ENCODE results near the gene IL16. TPM values are rescaled to one million over a fixed set of nuclear protein-coding genes. Genes with fewer than 3 reads are reported as not detected.

The IL16 gene
- total RNA-seq, 1 experiment from 2014 or later: not detected

DNA sequence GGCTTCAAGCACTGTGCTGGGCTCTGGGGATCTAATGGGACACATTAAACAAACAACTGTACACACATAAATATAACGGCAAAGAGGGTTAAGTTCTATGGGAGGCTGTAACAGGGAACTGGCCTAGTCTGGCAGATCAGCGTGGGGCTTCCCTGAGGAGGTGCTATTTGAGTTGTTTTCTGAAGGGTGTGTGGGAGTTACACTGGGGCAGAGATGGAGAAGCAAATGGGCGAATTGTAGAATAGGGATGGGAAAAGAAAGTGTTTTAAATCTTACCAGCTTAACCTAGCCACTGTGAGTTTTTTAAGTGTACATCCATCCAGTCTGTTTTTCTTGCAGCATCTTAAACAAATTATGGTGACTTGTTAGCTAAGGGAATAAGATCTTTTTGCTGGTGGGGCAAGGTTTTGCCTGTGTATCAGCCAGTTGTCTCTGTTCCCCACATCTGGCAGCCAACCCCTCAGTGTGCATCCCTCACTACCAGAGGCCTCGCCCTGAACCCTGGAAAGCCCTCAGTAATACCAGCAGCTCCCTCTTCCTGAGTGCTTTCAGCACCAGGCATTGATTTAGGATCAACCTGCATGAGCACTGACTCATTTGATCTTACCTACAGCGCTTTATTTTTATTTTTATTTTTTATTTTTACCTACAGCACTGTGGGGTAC is 10.9 kb upstream of the IL16 start:
- CTCF ChIA-PET: no interaction called here
- intact Hi-C loops (cut with micrococcal nuclease; ENCODE audit: unreplicated experiment): no loop called here
- Mint-ChIP-seq H3K27me3 (ENCODE audit: unreplicated experiment) (peaks cover 88% of the 10 kb centered on the region), H3K27ac (ENCODE audit: unreplicated experiment) (no peak overlapping the region), H3K9me3 (ENCODE audit: low read depth, unreplicated experiment) (no peaks in the 10 kb centered on the region), H3K36me3 (ENCODE audit: insufficient read depth, unreplicated experiment) (no peaks in the 10 kb centered on the region), H3K4me3 (ENCODE audit: low read depth, unreplicated experiment) (no peak overlapping the region), H3K4me1 (ENCODE audit: low read depth, unreplicated experiment) (no peaks in the 10 kb centered on the region)
- no TSS peak for BruUV-seq (replicated peaks)
- no peak for DNase-seq
- TF ChIP-seq, protein P1, sequence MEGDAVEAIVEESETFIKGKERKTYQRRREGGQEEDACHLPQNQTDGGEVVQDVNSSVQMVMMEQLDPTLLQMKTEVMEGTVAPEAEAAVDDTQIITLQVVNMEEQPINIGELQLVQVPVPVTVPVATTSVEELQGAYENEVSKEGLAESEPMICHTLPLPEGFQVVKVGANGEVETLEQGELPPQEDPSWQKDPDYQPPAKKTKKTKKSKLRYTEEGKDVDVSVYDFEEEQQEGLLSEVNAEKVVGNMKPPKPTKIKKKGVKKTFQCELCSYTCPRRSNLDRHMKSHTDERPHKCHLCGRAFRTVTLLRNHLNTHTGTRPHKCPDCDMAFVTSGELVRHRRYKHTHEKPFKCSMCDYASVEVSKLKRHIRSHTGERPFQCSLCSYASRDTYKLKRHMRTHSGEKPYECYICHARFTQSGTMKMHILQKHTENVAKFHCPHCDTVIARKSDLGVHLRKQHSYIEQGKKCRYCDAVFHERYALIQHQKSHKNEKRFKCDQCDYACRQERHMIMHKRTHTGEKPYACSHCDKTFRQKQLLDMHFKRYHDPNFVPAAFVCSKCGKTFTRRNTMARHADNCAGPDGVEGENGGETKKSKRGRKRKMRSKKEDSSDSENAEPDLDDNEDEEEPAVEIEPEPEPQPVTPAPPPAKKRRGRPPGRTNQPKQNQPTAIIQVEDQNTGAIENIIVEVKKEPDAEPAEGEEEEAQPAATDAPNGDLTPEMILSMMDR (IDR thresholded peaks at IDR 0.05; ENCODE audit: unreplicated experiment): no peak

DNA sequence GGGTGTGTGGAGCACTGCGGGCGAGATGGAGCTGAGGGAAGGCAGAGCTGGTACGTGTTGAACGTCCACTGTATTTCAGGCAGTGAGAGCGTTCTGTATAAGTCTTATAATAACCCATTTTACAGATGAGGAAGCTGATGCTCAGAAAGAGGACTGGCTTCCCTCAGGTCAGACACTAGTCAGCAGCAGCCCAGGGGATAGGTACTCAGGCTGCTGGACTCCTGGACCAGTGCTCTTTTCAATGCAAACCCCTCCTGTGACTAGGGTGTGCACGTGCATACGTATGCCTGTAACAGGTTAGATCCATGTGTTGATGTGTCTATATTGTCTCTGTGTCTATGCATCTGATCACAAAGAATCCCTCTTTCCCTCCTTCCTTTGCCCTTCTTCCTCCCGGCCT is 8.3 kb upstream of the IL16 start:
- no peaks in the 10 kb centered on the region for H3K36me3 Mint-ChIP-seq (ENCODE audit: insufficient read depth, unreplicated experiment)
- CTCF ChIA-PET: interaction anchor here (1.1 kb wide), 1 partner anchor 33 kb away, joined by 3 read pairs; no protein-coding TSS in a partner anchor
- no peak overlapping the region for H3K4me3 Mint-ChIP-seq (ENCODE audit: low read depth, unreplicated experiment)
- no TSS peak for BruUV-seq (replicated peaks)
- H3K27me3 Mint-ChIP-seq (ENCODE audit: unreplicated experiment): peaks cover 88% of the 10 kb centered on the region
- no peaks in the 10 kb centered on the region for H3K4me1 Mint-ChIP-seq (ENCODE audit: low read depth, unreplicated experiment)
- no peak overlapping the region for H3K27ac Mint-ChIP-seq (ENCODE audit: unreplicated experiment)
- DNase-seq: no peak
- intact Hi-C loops (cut with micrococcal nuclease; ENCODE audit: unreplicated experiment): no loop called here
- TF ChIP-seq, protein P1 (IDR thresholded peaks at IDR 0.05; ENCODE audit: unreplicated experiment): no peak
- H3K9me3 Mint-ChIP-seq (ENCODE audit: low read depth, unreplicated experiment): no peaks in the 10 kb centered on the region

GRCh38 chr15:81189583-81190283 is 6.9 kb upstream of the IL16 start:
- TF ChIP-seq, protein P1 (IDR thresholded peaks at IDR 0.05; ENCODE audit: unreplicated experiment): no peak
- Mint-ChIP-seq H3K4me1 (ENCODE audit: low read depth, unreplicated experiment) (no peaks in the 10 kb centered on the region), H3K9me3 (ENCODE audit: low read depth, unreplicated experiment) (no peaks in the 10 kb centered on the region), H3K27ac (ENCODE audit: unreplicated experiment) (no peak overlapping the region), H3K4me3 (ENCODE audit: low read depth, unreplicated experiment) (no peak overlapping the region), H3K27me3 (ENCODE audit: unreplicated experiment) (peaks cover 85% of the 10 kb centered on the region), H3K36me3 (ENCODE audit: insufficient read depth, unreplicated experiment) (no peaks in the 10 kb centered on the region)
- CTCF ChIA-PET: interaction anchor here (0.6 kb wide), 1 partner anchor 22 kb away, joined by 7 read pairs; no protein-coding TSS in a partner anchor
- intact Hi-C loops (cut with micrococcal nuclease; ENCODE audit: unreplicated experiment): no loop called here
- BruUV-seq (replicated peaks): no TSS peak
- DNase-seq: no peak

DNA sequence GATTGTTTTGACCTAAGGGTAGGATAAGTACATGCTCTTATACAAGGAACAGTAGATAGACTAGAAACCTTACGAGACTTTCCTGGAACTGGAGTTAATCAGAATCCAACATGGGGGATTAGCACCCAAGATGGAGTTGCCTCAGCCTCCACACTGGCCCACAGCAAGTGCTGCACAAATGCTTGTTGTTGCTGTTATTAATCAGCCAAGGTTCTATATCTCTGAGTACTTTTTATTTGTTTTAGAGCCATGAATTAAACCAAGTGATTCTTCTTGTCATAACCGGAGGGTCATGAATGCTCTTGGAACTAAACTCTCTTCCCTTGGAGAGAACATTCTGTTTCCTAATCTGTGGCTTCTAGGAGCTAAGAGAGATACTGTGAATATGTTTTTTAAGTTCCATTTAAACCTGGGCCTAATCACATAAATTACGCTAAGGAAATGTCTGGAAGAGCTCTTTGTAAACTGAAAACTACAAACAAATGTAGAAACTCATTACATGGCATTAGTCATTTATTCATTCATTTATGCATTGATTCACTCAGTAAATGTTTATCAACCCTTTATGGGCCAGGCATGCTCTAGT is 5.7 kb upstream of the IL16 start:
- H3K27ac Mint-ChIP-seq (ENCODE audit: unreplicated experiment): no peak overlapping the region
- H3K9me3 Mint-ChIP-seq (ENCODE audit: low read depth, unreplicated experiment): no peaks in the 10 kb centered on the region
- H3K4me1 Mint-ChIP-seq (ENCODE audit: low read depth, unreplicated experiment): no peaks in the 10 kb centered on the region
- H3K27me3 Mint-ChIP-seq (ENCODE audit: unreplicated experiment): peaks cover 91% of the 10 kb centered on the region
- no peak overlapping the region for H3K4me3 Mint-ChIP-seq (ENCODE audit: low read depth, unreplicated experiment)
- TF ChIP-seq, protein P1 (IDR thresholded peaks at IDR 0.05; ENCODE audit: unreplicated experiment): no peak
- intact Hi-C loops (cut with micrococcal nuclease; ENCODE audit: unreplicated experiment): no loop called here
- BruUV-seq (replicated peaks): no TSS peak
- CTCF ChIA-PET: interaction anchor here (1.4 kb wide), 1 partner anchor 84 kb away, joined by 3 read pairs; no protein-coding TSS in a partner anchor
- no peaks in the 10 kb centered on the region for H3K36me3 Mint-ChIP-seq (ENCODE audit: insufficient read depth, unreplicated experiment)
- no peak for DNase-seq
